ENCODE measurements around the gene CHCHD6.

The CHCHD6 gene

GRCh38 chr3:126679318-126679751, 24.7 kb upstream of the CHCHD6 start:
- peak overlapping the region; percentile 86 for H2AFZ ChIP-seq (ENCODE audit: low read depth, low read length)

GRCh38 chr3:126679831-126680666, 24.0 kb upstream of the CHCHD6 start:
- 0 out of 2 replicates have a peak overlapping the region, but pooled peaks have one; percentile 22 for H3K9ac ChIP-seq (ENCODE audit: low read length)
- H2AFZ ChIP-seq (ENCODE audit: low read depth, low read length), result no peak overlapping the region
- no peak for TF ChIP-seq CTCF (IDR thresholded peaks at IDR 0.05; ENCODE audit: low read depth, low read length)
- TF ChIP-seq EZH2phosphoT487 (IDR thresholded peaks at IDR 0.05; ENCODE audit: low read depth), result no peak
- peaks cover 10% of the 10 kb centered on the region for H3K4me1 ChIP-seq (ENCODE audit: low read length)
- no peaks in the 10 kb centered on the region for H3K9me3 ChIP-seq (ENCODE audit: insufficient read depth, low read length)
- no peaks in the 10 kb centered on the region for H4K20me1 ChIP-seq (ENCODE audit: insufficient read depth, low read length)
- no peak overlapping the region for H3K27ac ChIP-seq (ENCODE audit: low read length)
- H3K4me2 ChIP-seq (ENCODE audit: low read length), result peak overlapping the region; percentile 92; the same call in 1 of the 2 replicates
- H3K27me3 ChIP-seq (ENCODE audit: low read depth, low read length), result peaks cover 21% of the 10 kb centered on the region
- H3K4me3 ChIP-seq (ENCODE audit: low read length), result no peak overlapping the region
- H3K79me2 ChIP-seq (ENCODE audit: low read length), result no peaks in the 10 kb centered on the region
- H3K36me3 ChIP-seq (replicated peaks; ENCODE audit: low read depth, low read length), result no peaks in the 10 kb centered on the region

More at GRCh38 chr3:126679318-126679751, 24.7 kb upstream of the CHCHD6 start:
- no peak overlapping the region for H3K27ac ChIP-seq (ENCODE audit: low read length)
- peak overlapping the region; percentile 83 for H3K4me3 ChIP-seq (ENCODE audit: low read length)
- TF ChIP-seq CTCF (IDR thresholded peaks at IDR 0.05; ENCODE audit: low read depth, low read length) (peak; percentile 90), EZH2phosphoT487 (IDR thresholded peaks at IDR 0.05; ENCODE audit: low read depth) (no peak)
- H3K79me2 ChIP-seq (ENCODE audit: low read length), result no peaks in the 10 kb centered on the region
- peaks cover 5% of the 10 kb centered on the region; the same call in 1 of the 2 replicates for H3K9me3 ChIP-seq (ENCODE audit: insufficient read depth, low read length)
- H4K20me1 ChIP-seq (ENCODE audit: insufficient read depth, low read length), result no peaks in the 10 kb centered on the region
- peak overlapping the region; percentile 59 for H3K9ac ChIP-seq (ENCODE audit: low read length)
- H3K4me1 ChIP-seq (ENCODE audit: low read length), result peaks cover 10% of the 10 kb centered on the region
- H3K36me3 ChIP-seq (replicated peaks; ENCODE audit: low read depth, low read length), result no peaks in the 10 kb centered on the region
- peaks cover 21% of the 10 kb centered on the region for H3K27me3 ChIP-seq (ENCODE audit: low read depth, low read length)
- H3K4me2 ChIP-seq (ENCODE audit: low read length), result peak overlapping the region; percentile 92

GRCh38 chr3:126680667-126681055, 23.4 kb upstream of the CHCHD6 start:
- no peak overlapping the region for H3K27ac ChIP-seq (ENCODE audit: low read length)
- H3K36me3 ChIP-seq (replicated peaks; ENCODE audit: low read depth, low read length), result no peaks in the 10 kb centered on the region
- H3K9ac ChIP-seq (ENCODE audit: low read length), result no peak overlapping the region
- H3K27me3 ChIP-seq (ENCODE audit: low read depth, low read length), result peaks cover 21% of the 10 kb centered on the region
- H3K4me2 ChIP-seq (ENCODE audit: low read length), result no peak overlapping the region
- no peak overlapping the region for H2AFZ ChIP-seq (ENCODE audit: low read depth, low read length)
- H3K79me2 ChIP-seq (ENCODE audit: low read length), result no peaks in the 10 kb centered on the region
- no peaks in the 10 kb centered on the region for H4K20me1 ChIP-seq (ENCODE audit: insufficient read depth, low read length)
- no peak overlapping the region for H3K4me3 ChIP-seq (ENCODE audit: low read length)
- TF ChIP-seq CTCF (IDR thresholded peaks at IDR 0.05; ENCODE audit: low read depth, low read length) (no peak), EZH2phosphoT487 (IDR thresholded peaks at IDR 0.05; ENCODE audit: low read depth) (no peak)
- H3K9me3 ChIP-seq (ENCODE audit: insufficient read depth, low read length), result no peaks in the 10 kb centered on the region
- H3K4me1 ChIP-seq (ENCODE audit: low read length), result peaks cover 10% of the 10 kb centered on the region

GRCh38 chr3:126682009-126682408, 22.0 kb upstream of the CHCHD6 start:
- no peak overlapping the region for H3K27ac ChIP-seq (ENCODE audit: low read length)
- no peak overlapping the region for H3K4me2 ChIP-seq (ENCODE audit: low read length)
- no peaks in the 10 kb centered on the region for H4K20me1 ChIP-seq (ENCODE audit: insufficient read depth, low read length)
- peaks cover 16% of the 10 kb centered on the region for H3K27me3 ChIP-seq (ENCODE audit: low read depth, low read length)
- no peaks in the 10 kb centered on the region for H3K79me2 ChIP-seq (ENCODE audit: low read length)
- H2AFZ ChIP-seq (ENCODE audit: low read depth, low read length), result no peak overlapping the region
- no peaks in the 10 kb centered on the region for H3K36me3 ChIP-seq (replicated peaks; ENCODE audit: low read depth, low read length)
- TF ChIP-seq EZH2phosphoT487 (IDR thresholded peaks at IDR 0.05; ENCODE audit: low read depth), result no peak
- TF ChIP-seq CTCF (IDR thresholded peaks at IDR 0.05; ENCODE audit: low read depth, low read length), result no peak
- H3K4me1 ChIP-seq (ENCODE audit: low read length), result peaks cover 10% of the 10 kb centered on the region
- H3K9me3 ChIP-seq (ENCODE audit: insufficient read depth, low read length), result no peaks in the 10 kb centered on the region
- H3K9ac ChIP-seq (ENCODE audit: low read length), result no peak overlapping the region
- no peak overlapping the region for H3K4me3 ChIP-seq (ENCODE audit: low read length)
